HK-2 (cell line): ENCODE measurements around the gene PLB1.

ENCODE experiments used
- DNase-seq: peaks from one replicate; pipeline ENCODE4 v3.0.0-alpha.2; 2018; ENCODE audit not compliant: unreplicated experiment

PLB1 gene

DNA sequence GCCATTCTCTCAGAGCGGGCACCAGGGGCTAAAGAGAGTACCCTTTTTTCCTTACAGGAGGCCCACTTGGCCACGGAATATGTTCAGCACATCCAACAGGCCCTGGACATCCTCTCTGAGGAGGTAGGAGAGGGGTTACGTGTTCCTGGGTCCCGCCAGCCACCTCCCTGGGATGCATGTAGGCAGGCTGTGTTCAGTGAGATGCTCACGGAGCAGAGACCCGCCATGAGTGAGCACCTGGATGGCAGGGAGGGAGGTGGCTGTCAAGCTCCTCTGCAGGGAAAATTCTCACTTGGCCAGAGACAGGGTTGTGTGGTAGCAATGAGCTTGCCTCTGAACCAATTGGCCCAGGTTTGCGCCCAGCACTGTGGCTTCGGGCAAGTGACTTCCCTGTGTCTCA is 132.6 kb downstream of the PLB1 start:
- DNase-seq, result no peak

DNA sequence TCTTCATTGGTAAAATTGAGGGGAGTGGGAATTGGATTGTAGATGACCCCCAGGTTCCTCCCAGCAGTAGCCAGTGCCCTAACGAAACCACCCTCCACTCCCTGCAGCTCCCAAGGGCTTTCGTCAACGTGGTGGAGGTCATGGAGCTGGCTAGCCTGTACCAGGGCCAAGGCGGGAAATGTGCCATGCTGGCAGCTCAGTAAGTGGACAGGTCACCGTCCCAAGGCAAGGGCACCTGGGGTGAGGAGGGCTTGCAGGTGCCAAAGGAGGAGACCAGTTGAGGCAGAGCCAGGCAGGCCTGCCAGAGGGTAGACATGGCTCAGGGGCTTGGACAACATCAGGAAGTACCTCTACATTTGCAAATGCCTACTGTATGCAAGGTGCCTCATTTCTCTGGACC is 133.1 kb downstream of the PLB1 start:
- no peak for DNase-seq

GRCh38 chr2:28629910-28630309 is 134.1 kb downstream of the PLB1 start:
- no peak for DNase-seq

- DNase-seq, result no peak
Observed at GRCh38 chr2:28630341-28630740, 134.5 kb downstream of the PLB1 start.

DNA sequence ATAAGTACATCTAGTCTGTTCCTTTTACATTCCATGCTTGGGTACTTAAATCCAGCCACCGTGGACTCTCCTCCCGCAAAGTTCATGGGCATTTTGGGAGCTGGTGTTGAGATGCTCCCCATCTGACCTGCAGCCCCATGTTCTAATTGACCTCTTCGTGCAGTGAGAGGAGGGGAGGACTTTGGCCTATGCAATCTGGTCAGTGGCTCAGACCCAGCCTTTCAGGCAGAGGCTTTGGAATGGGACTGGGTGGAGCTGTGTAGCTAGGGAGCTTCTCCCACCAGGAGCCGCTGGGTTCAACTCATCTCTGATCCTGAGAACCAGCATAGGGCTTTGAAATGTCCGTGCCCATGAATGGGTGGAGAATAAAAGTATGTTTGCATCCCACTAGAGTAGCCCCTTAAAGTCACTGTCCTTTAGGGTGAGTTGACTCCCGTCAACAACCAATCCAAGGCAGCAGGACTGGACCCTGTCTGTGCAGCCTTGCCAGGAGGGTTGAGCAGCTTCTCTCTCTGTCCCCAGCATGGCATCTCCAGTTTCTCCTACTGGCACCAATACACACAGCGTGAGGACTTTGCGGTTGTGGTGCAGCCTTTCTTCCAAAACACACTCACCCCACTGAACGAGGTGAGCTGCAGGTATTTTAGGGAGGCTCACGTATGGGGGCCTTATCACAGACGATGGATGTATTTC is 135.8 kb downstream of the PLB1 start:
- no peak for DNase-seq

DNA sequence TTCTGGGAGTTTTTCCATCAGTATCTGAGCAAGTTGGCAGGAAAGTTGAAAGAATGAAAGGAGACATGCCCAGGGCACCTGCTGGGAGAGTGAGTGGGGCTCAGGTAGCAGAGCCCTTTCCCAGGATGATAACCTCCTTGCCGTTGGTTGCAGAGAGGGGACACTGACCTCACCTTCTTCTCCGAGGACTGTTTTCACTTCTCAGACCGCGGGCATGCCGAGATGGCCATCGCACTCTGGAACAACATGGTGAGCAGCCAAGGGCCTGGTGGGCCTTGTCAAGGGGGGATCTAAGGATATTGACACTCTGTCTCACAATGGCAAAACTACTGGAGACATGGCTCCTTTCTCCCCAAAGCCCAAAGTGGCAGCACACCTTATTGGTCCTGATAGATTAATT is 136.9 kb downstream of the PLB1 start:
- no peak for DNase-seq

- no peak for DNase-seq
Observed at GRCh38 chr2:28633204-28633603, 137.3 kb downstream of the PLB1 start.

GRCh38 chr2:28633746-28634145 is 137.9 kb downstream of the PLB1 start:
- DNase-seq, result no peak

- DNase-seq, result no peak
Observed at GRCh38 chr2:28635191-28635611, 139.3 kb downstream of the PLB1 start.

GRCh38 chr2:28636491-28636890 is 140.6 kb downstream of the PLB1 start:
- DNase-seq, result no peak

- DNase-seq, result no peak
Observed at GRCh38 chr2:28637066-28638047, 141.5 kb downstream of the PLB1 start.

GRCh38 chr2:28638102-28638501 is 142.2 kb downstream of the PLB1 start:
- no peak for DNase-seq

GRCh38 chr2:28639092-28639691 is 143.3 kb downstream of the PLB1 start:
- DNase-seq, result no peak

DNA sequence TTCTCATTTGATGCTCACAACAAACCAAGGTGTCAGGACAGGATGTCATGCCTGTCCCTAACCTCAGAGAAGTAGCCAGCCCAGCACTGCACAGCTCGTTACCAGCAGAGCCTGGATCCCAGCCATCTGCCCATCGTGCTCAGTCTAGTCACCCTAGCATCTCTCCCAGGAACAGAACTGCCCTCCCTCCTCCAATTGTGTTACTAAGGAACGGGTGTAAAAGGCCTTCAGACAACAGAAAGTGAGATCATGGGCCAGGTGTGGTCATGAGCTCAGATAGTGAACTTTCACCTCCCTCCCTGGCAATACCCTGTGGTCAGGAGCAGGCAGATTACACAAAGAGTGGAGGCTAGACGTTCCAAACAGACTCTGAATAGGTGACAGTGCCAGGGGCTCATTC is 144.0 kb downstream of the PLB1 start:
- DNase-seq, result no peak

- no peak for DNase-seq
Observed at GRCh38 chr2:28640260-28640907, 144.5 kb downstream of the PLB1 start.

GRCh38 chr2:28640908-28641300 is 145.0 kb downstream of the PLB1 start:
- no peak for DNase-seq

DNA sequence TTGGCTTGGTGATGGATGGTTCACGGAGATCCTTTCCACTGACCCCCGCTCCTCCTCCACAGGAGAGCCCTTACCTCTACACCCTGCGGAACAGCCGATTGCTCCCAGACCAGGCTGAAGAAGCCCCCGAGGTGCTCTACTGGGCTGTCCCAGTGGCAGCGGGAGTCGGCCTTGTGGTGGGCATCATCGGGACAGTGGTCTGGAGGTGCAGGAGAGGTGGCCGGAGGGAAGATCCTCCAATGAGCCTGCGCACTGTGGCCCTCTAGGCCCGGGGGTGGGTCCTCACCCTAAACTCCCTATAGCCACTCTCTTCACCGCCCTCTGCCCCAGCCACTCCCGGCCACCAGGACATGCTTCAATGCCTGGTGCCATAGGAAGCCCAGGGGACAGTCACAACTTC is 146.9 kb downstream of the PLB1 start:
- no peak for DNase-seq

DNA sequence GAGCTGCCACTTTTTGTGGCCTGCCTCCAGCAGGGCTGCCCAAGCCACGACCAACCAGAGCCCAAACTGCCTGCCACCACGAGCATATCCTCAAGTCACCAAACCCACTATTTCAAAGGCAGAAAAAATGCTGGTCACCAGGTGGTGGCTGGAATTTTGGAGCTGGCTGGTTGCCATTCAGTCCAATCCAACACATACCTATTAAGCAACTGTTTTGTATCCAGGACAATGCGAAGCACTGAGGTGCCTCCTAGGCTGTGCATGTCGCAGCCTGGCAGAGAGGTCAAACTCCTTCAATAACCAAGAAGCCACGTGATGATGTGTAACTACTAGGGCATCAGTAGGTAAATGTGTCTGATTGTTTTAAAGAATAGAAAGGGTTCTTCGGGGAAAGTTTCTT is 147.5 kb downstream of the PLB1 start:
- no peak for DNase-seq

DNA sequence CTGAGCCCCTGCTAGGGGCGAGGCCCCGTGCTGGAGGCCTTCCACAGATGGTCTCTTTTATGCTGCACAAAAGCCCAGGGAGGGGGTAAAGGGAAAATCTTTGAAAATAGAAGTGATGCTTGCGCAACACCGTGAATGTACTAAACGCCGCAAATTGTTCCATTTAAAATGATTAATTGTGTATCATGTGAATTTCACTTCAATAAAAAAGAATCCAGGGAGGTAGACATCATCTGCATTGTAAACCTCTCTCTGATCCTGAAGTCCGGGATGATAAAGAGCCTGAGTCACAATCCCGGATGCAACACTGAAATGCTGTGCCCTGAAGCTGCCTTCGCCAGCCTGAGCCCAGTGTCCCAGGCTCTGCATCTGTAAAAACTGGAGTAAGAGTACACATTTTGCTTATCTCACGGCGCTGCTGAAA is 148.1 kb downstream of the PLB1 start:
- no peak for DNase-seq

DNA sequence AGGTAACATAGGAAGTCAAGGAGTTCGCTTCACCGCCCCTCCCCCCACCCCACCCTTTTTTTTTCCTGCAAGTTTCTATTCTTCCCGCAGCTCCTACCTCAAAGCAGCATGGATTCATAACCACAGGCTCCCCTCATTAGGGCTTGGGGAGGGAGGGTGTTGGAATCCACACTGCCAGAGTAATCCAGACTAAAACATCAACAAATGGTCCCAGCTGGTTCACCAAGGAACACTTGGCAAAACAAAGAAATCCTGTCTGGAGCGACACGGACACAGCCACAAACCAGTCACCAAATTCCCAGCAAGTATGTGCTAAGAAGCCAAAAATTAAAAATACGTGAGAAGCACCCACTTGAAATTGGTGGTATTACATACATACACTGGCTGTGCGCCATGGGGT is 148.9 kb downstream of the PLB1 start:
- no peak for DNase-seq

DNA sequence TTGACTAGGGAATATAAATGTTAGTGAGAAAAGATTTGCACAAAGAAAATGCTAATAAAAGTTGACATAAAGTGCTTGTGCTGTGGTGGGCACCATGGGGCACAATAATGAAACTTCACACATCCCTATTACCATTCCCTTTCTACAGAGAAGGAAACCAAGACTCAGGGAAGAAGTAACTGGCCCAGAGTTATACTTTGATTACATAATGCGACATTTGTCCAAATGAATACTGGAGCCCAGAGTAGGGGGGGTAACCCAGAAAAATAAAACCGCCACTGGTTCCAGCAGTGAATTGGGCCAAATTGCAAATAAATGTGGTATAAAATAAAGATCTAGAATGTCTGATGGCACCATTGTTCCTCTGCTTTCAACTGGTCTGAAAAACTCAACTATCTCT is 149.7 kb downstream of the PLB1 start:
- no peak for DNase-seq

GRCh38 chr2:28647682-28648081 is 151.8 kb downstream of the PLB1 start:
- DNase-seq, result no peak
